Measurements from ENCODE around the gene UST.
"Not testable (repeated sequence)": the region's sequence is repeated elsewhere in the genome, so short reads cannot be mapped to it uniquely, and the experiment has no call there.

The UST gene

DNA sequence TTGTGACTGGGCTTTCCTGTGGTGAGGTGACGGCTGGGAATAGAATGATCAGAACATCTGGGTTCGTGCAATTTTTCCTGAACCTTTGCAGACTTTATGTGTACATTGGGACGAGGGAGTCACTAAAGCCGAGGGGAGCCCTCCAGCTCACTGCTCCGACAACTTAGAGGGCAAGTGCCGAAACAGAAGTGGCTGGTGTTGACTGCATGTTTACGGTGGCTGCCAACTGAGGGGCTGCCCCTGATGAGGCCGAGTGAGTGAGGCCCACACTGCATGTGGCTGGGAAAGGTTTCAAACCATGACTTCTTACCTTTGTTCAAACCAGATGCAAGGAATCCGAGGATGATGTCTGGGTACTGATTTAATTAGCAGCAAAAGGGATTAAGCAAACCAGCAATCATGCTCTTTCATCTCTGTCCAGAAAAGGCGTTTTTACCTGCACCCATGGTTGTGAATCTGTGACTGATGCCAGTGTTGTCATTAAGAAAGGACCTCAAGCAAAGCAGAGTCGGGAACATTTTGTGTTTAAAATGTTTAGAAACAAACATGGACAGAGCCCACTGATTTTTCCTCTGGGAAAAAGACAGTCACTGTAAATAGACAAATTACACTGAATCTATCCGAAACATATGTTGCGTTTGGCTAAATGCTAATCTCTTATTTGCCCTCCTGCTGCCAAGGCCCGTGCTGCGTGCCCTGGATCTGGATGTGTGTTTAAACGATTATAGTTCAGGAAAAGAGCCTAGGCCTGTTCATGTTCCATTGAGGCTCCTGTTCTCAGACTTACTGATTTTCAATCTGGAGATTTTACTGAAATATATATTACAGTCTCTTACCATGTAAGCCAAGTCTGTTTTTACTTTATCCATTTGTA lies 105.1 kb downstream of the UST start:
- no peak overlapping the region for H3K4me3 ChIP-seq (ENCODE audit: low read depth, low read length)
- TF ChIP-seq, protein P1, sequence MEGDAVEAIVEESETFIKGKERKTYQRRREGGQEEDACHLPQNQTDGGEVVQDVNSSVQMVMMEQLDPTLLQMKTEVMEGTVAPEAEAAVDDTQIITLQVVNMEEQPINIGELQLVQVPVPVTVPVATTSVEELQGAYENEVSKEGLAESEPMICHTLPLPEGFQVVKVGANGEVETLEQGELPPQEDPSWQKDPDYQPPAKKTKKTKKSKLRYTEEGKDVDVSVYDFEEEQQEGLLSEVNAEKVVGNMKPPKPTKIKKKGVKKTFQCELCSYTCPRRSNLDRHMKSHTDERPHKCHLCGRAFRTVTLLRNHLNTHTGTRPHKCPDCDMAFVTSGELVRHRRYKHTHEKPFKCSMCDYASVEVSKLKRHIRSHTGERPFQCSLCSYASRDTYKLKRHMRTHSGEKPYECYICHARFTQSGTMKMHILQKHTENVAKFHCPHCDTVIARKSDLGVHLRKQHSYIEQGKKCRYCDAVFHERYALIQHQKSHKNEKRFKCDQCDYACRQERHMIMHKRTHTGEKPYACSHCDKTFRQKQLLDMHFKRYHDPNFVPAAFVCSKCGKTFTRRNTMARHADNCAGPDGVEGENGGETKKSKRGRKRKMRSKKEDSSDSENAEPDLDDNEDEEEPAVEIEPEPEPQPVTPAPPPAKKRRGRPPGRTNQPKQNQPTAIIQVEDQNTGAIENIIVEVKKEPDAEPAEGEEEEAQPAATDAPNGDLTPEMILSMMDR (IDR thresholded peaks at IDR 0.05; ENCODE audit: low read depth, low read length, missing control alignments), result no peak
- H3K27me3 ChIP-seq (replicated peaks), result no peaks in the 10 kb centered on the region
- no peaks in the 10 kb centered on the region for H3K36me3 ChIP-seq (replicated peaks)
- H3K27ac ChIP-seq, result no peak overlapping the region
- in situ Hi-C loops (cut with HindIII; ENCODE audit: low pct_ligation_motif_present, low sequenced_read_pairs), result no loop called here
- no peak for DNase-seq

DNA sequence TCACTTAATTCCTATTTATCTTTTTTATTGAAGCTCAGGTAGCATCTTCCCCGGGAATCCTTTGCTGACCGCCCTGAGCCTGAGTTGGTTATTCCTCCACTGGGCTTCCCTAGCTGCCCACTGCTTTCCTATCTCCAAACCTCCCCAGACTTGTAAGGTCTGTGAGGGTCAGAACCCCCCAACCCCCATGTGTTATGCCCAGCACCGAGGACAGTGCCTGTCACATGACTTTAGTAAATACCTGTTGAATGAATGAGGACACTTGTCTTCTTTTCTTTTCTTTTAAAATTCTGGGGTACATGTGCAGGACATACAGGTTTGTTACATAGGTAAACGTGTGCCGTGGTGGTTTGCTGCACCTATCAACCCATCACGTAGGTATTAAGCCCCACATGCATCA lies 105.9 kb downstream of the UST start:
- in situ Hi-C loops (cut with HindIII; ENCODE audit: low pct_ligation_motif_present, low sequenced_read_pairs), result no loop called here
- DNase-seq, result no peak
- Histone ChIP-seq H3K4me3 (ENCODE audit: low read depth, low read length) (no peak overlapping the region), H3K27me3 (replicated peaks) (no peaks in the 10 kb centered on the region), H3K27ac (no peak overlapping the region), H3K36me3 (replicated peaks) (no peaks in the 10 kb centered on the region)
- TF ChIP-seq, protein P1 (IDR thresholded peaks at IDR 0.05; ENCODE audit: low read depth, low read length, missing control alignments), result no peak

DNA sequence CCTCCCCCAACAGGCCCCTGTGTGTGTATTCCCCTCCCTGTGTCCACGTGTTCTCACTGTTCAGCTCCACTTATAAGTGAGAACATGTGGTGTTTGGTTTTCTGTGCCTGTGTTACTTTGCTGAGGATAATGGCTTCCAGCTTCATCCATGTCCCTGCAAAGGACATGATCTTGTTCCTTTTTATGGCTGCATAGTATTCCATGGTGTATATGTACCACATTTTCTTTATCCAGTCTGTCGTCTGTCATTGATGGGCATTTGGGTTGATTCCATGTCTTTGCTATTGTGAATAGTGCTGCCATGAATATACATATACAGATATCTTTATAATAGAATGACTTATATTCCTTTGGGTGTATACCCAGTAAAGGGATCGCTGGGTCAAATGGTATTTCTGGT lies 106.3 kb downstream of the UST start:
- DNase-seq; H3K27me3 ChIP-seq (replicated peaks); in situ Hi-C loops (cut with HindIII; ENCODE audit: low pct_ligation_motif_present, low sequenced_read_pairs): not testable (repeated sequence)

DNA sequence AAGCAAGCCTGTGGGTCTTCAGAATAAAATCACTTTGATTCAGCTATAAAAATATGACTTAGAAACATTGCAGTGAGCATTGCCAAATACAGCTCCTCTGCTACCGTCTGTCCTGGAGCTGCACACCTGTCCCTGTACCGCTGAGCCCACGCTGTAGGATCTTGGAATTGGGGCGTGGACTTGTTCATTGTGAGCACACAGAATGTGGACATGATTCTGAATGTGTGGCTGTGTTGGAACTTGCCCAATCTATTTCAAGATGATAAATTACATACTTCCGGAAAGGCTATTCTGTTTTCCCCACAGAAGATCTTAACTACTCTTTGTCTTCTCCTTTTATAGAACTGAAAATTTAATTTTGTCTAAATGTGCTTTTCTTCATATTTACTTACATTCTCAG lies 107.3 kb downstream of the UST start:
- TF ChIP-seq, protein P1 (IDR thresholded peaks at IDR 0.05; ENCODE audit: low read depth, low read length, missing control alignments), result no peak
- no peak for DNase-seq
- in situ Hi-C loops (cut with HindIII; ENCODE audit: low pct_ligation_motif_present, low sequenced_read_pairs), result no loop called here
- Histone ChIP-seq H3K27me3 (replicated peaks) (no peaks in the 10 kb centered on the region), H3K27ac (no peak overlapping the region), H3K4me3 (ENCODE audit: low read depth, low read length) (no peak overlapping the region), H3K36me3 (replicated peaks) (no peaks in the 10 kb centered on the region)

More for the DNA sequence above, 106.3 kb downstream of the UST start:
- not testable (repeated sequence) for H3K27ac ChIP-seq; H3K36me3 ChIP-seq (replicated peaks); H3K4me3 ChIP-seq (ENCODE audit: low read depth, low read length)

DNA sequence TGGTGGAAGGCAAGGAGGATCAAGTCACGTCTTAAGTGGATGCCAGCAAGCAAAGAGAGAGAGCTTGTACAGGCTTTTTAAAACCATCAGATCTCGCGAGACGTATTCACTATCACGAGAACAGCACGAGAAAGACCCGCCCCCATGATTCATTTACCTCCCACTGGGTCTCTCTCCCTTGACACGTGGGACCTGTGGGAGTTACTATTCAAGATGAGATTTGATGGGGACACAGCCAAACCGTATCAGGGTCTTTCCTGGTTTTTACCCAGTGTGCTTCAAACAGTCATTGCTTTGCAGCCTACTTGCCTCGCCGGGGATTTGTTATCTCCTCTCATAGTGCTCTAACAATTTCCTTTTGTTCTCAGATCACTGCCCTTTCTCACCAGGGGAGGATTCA lies 108.2 kb downstream of the UST start:
- in situ Hi-C loops (cut with HindIII; ENCODE audit: low pct_ligation_motif_present, low sequenced_read_pairs), result no loop called here
- TF ChIP-seq, protein P1 (IDR thresholded peaks at IDR 0.05; ENCODE audit: low read depth, low read length, missing control alignments), result no peak
- Histone ChIP-seq H3K27ac (no peak overlapping the region), H3K4me3 (ENCODE audit: low read depth, low read length) (no peak overlapping the region), H3K27me3 (replicated peaks) (no peaks in the 10 kb centered on the region), H3K36me3 (replicated peaks) (no peaks in the 10 kb centered on the region)
- no peak for DNase-seq

DNA sequence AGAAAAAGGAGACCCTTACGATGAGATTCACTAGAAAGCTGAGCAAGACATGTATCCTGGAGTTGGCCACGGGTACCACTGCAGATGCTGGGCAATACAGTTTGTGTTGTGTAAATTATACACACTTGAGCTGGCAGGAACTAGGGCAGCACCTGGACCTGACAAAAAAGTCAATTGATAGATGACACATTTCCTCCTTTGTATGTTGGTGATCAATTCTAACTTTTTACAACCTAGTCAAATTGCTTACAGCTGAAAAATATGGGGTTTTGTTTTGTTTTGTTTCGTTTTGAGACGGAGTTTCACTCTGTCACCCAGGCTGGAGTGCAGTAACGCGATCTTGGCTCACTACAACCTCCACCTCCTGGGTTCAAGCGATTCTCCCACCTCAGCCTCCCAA lies 108.9 kb downstream of the UST start:
- TF ChIP-seq, protein P1 (IDR thresholded peaks at IDR 0.05; ENCODE audit: low read depth, low read length, missing control alignments), result no peak
- no peak for DNase-seq
- in situ Hi-C loops (cut with HindIII; ENCODE audit: low pct_ligation_motif_present, low sequenced_read_pairs), result no loop called here
- H3K36me3 ChIP-seq (replicated peaks), result no peaks in the 10 kb centered on the region
- H3K27ac ChIP-seq, result no peak overlapping the region
- H3K4me3 ChIP-seq (ENCODE audit: low read depth, low read length), result no peak overlapping the region
- H3K27me3 ChIP-seq (replicated peaks), result no peaks in the 10 kb centered on the region
